ENCODE data around the gene SYT1.

The SYT1 gene

DNA sequence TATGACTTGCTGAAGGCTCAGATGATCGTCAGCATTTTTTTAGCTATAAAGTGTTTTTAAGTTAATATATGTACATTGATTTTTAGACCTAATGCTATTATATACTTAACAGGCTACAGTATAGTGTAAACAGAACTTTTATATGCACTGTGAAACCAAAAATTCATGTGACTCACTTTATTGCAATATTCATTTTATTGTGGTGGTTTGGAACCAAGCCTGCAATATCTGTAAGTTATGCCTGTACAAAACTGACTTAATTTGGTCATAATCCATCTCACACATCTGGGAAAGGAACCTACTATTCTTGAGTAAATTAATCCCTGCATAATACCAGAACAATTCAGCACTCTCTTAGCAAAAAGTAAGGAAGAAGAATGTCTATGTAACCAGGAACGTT, 390.7 kb downstream of the SYT1 start:
- TF ChIP-seq GATA3 (IDR thresholded peaks at IDR 0.05; ENCODE audit: low read depth, low read length) = no peak
- TF ChIP-seq GATA2 (IDR thresholded peaks at IDR 0.05; ENCODE audit: low read depth, low read length) = no peak

DNA sequence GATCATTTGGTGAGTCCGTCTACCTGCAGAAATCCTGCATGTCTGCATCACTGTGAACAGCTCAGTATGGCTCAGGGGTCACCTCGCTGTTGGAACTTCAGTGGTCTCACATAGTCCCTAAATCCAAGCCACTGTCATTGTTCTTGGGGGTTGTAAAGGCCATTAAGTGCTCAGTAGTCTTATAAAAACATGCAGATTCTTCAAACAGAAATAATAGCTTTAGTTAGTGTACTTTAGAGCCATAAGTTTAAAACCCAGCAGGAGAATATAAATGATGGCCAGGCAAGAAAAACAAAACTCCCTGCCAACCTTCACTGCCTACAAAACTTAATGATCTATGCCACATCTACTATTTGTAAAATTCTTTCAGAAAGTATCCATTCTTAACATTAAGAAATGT, 396.3 kb downstream of the SYT1 start:
- TF ChIP-seq GATA2 (IDR thresholded peaks at IDR 0.05; ENCODE audit: low read depth, low read length) = no peak
- no peak for TF ChIP-seq GATA3 (IDR thresholded peaks at IDR 0.05; ENCODE audit: low read depth, low read length)

DNA sequence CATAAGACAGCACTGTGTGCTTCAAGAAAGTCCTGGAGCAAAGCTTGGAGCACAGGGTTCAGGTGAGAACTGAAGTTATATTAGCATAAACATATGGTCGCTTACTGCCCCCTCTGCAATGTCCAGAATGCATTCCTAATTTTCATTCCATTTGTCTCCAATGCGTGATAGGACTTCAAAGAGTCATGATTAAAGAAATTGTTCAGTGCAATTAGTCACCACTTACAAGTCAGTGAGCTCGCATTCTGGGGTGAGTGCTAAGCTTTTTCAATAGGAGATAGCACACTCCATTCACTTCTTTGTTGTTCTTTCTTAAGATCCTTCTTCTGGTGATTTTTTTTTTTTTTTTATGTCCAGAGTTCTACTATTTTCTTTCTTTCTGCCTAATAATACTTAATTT, 398.4 kb downstream of the SYT1 start:
- TF ChIP-seq GATA3 (IDR thresholded peaks at IDR 0.05; ENCODE audit: low read depth, low read length) (no peak), GATA2 (IDR thresholded peaks at IDR 0.05; ENCODE audit: low read depth, low read length) (no peak)

DNA sequence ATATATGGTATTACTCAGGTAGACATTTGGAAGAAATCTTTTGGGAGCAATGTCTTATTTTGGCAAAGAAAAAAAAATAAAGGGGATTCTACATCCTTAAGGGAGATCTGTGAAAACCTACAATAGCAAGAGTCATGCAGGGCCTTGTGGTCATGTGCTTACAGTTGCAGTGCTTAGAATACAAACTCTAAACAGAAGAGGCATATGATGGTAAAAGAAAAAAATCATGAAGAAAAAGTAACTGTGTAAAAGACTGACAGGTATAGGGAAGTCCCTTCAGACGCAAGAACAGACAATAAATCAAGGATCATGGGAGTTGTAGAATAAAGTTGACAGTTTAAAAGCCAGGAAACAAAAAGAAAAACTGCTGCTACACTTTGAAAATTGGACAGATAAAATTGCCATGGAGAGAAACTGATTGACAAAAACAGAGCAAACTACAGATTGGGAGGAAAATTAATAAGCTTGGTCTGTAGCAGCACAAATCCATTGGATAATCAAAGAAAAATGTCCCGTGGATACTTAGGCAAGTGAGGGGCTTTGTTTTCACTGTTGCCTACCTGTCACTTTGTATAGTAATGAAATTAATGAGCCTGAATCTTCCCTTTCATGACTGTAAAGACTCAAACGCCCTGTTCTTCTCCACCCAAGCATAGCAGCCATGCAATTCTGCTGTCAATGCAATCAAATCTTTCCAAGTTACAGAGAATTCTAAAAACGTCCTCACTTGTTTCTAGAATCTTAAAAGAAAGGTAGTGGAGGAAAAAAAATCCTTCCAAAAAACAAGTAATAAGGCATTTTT, 402.0 kb downstream of the SYT1 start:
- TF ChIP-seq GATA3 (IDR thresholded peaks at IDR 0.05; ENCODE audit: low read depth, low read length) = no peak
- TF ChIP-seq GATA2 (IDR thresholded peaks at IDR 0.05; ENCODE audit: low read depth, low read length) = no peak

DNA sequence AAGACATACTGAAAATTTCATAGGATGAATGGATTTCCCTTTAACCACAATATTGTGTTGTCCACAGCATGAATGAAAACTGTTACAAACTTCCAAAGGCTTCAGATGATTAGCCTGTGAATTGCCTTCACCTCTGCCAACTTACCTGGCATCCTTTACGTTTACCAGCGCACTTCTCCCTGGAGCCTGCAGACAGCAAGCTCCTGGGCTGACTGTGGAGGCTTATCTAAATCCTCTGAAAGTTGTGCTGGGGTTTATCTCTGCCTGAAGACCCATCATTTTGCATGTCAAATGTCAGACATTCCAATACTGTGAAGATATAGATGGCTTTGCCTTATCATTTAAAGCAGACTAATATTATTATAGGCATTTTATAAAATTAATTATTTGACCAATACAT, 403.0 kb downstream of the SYT1 start:
- no peak for TF ChIP-seq GATA3 (IDR thresholded peaks at IDR 0.05; ENCODE audit: low read depth, low read length)
- TF ChIP-seq GATA2 (IDR thresholded peaks at IDR 0.05; ENCODE audit: low read depth, low read length) = no peak

DNA sequence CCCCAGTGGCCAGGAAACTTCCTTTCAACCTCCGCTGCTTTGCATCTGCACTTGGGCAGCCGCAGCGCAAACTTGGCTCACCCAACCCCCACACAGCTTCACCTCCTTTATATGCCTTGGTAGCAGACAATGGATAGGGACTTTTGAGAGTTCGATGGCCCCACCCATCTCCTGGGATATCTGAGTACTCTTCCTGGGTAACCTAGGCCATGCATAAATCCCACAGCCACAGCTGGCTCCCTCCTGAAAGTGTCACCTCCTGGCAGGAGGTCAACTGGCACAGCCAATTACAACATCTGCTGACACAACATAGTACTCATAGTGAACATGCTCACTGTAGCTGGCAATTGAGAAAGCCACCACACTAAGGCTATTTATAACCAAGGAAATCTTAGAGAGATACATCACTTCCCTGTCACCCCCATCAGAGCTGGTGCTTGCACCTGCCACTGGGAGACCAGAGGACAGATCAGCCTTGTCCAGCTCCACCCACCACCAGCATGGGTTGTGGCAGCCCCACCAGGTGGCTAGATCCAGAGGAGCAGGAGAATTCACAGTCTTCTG, 410.0 kb downstream of the SYT1 start:
- no peak for TF ChIP-seq GATA2 (IDR thresholded peaks at IDR 0.05; ENCODE audit: low read depth, low read length)
- no peak for TF ChIP-seq GATA3 (IDR thresholded peaks at IDR 0.05; ENCODE audit: low read depth, low read length)

DNA sequence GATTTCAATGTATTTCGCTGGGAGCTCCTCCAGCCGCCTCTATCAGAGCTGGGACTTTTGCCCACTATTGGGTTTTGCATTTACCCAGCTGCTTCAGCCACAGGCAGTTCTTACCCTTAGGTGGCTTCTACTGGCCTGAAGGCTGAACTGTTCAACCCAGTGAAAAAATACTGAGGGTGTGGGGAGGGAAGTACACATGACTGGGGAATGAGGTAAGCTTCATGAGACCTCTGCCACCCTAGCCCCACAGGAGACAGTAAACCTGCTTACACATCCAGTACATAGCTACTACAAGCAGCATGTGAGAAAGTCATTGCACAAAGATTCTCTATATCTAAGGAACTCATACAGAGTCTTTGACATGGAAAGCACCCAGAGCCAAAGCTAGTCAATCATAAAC, 411.1 kb downstream of the SYT1 start:
- TF ChIP-seq GATA2 (IDR thresholded peaks at IDR 0.05; ENCODE audit: low read depth, low read length) (no peak), GATA3 (IDR thresholded peaks at IDR 0.05; ENCODE audit: low read depth, low read length) (no peak)

DNA sequence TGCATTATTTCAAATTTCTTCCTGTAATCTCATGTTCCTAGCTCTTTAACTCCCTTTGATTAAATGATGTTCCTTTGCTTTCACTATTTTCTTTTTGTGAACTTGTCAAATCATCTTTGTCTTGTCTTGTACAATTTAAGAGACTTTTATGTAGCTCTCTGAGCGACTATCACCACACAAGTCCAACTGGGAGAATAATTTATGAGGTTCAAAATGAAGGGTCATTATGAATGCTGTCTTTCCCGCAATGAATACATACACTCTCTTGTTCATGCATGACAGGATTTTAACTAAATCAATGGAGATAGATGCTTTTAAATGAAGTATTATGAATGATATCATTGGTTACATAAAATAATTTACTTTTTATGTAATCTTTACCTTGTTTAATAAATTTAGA, 418.8 kb downstream of the SYT1 start:
- TF ChIP-seq GATA2 (IDR thresholded peaks at IDR 0.05; ENCODE audit: low read depth, low read length) (no peak), GATA3 (IDR thresholded peaks at IDR 0.05; ENCODE audit: low read depth, low read length) (no peak)

DNA sequence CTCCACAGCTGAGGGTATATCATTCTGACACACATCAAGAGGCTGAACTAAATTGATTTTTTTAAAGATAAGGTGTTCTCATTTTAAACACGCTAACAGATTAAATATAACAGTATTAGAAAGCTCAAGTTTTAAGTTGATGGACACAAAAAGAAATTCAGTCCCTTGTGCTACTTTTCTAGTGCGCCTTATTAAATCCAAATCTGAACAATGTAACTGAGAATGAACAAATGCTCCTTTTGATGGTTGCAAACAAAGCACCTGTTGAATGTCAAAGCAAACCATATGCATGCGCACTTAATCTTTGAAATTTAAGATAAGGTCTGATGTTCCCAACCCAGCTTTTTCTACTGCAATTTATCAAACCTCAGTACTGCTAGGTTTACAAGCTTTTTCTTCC, 424.3 kb downstream of the SYT1 start:
- TF ChIP-seq GATA3 (IDR thresholded peaks at IDR 0.05; ENCODE audit: low read depth, low read length) = no peak
- TF ChIP-seq GATA2 (IDR thresholded peaks at IDR 0.05; ENCODE audit: low read depth, low read length) = no peak

DNA sequence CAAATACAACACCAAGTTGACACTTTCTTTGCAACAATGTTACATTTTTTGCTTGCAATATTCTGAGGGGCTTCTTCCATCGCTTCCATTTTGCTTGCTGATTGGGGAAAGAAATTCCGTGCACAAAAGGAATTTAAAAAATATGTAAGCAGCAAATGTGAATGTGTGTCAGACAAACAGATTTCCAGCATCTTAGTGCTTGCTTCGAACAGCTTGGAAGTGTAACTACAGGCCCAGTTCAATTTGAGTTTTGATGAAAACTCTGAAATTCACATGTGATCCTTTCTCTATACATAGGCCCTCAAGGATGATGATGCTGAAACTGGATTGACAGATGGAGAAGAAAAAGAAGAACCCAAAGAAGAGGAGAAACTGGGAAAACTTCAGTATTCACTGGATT, 427.1 kb downstream of the SYT1 start:
- TF ChIP-seq GATA3 (IDR thresholded peaks at IDR 0.05; ENCODE audit: low read depth, low read length) = no peak
- TF ChIP-seq GATA2 (IDR thresholded peaks at IDR 0.05; ENCODE audit: low read depth, low read length) = no peak

DNA sequence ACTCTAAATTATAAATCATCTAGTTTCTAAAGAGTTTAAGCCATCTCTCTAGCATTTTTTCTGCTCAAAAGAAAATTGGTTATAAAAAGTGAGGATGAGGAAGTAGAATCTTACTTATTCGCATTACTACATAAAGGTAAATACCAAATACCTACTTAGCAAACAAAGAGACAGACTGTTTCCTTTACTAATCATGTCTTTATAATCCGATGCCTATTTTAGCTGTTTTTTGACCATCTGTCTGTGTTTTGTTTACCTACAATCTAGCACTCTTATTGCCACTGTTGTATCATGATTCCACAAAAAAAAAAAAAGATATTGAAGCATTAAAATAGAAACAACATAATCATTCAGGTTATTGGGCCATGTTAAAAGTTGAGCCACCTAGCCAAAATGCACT, 430.0 kb downstream of the SYT1 start:
- TF ChIP-seq GATA2 (IDR thresholded peaks at IDR 0.05; ENCODE audit: low read depth, low read length) (no peak), GATA3 (IDR thresholded peaks at IDR 0.05; ENCODE audit: low read depth, low read length) (no peak)

DNA sequence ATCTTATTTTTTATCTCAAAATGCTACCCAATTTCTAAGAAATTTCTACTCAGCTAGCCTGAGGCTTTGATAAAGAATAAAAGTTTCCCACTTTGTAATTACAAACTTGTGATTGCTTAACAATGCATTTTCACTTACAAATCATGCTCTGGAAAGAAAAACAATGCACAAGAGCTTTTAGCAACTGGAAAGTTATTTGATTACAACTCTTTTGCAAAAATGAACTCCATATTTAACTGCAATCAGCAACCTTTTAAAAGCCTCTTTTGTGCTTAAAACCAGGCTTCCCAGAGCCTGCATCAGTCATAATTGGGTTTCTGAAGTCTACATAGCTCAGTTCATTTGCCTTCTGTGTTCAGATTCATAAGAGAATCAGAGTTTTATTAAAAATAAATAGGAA, 431.0 kb downstream of the SYT1 start:
- TF ChIP-seq GATA2 (IDR thresholded peaks at IDR 0.05; ENCODE audit: low read depth, low read length) = no peak
- TF ChIP-seq GATA3 (IDR thresholded peaks at IDR 0.05; ENCODE audit: low read depth, low read length) = peak; percentile 32; the same call in 1 of the 2 replicates

DNA sequence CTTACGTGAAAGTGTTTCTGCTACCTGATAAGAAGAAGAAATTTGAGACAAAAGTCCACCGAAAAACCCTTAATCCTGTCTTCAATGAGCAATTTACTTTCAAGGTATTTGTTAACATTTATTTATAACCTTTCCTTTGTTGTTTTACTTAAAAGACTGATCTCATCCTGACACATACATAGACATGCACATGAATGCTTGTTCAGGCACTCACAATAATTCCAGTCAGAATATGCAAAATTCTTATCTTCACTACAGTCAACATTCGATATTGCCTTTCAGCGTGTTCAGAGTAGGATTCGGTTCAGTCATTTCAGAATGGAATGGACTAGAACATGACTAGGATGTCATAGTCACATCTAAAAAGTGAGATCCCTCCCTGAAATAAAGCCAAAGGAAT, 431.6 kb downstream of the SYT1 start:
- no peak for TF ChIP-seq GATA3 (IDR thresholded peaks at IDR 0.05; ENCODE audit: low read depth, low read length)
- TF ChIP-seq GATA2 (IDR thresholded peaks at IDR 0.05; ENCODE audit: low read depth, low read length) = no peak

DNA sequence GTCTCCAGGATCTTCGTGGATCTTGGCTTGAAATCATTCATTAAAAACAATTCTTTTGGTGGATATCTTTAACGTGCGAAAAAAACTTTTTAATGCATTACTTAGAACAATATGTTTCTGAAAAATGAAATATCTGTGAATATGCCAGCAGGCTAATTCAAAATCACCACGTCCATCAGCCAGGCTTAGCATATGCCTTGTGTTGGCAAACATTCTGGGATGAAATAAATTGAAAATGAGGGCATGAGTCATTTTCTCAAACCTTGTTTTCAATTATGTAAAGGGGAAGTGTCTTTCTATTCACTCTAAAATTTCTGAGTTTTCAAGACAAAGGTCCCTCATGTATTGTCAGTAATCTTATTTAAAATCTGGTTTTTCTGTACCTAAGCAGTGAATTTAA, 432.3 kb downstream of the SYT1 start:
- TF ChIP-seq GATA3 (IDR thresholded peaks at IDR 0.05; ENCODE audit: low read depth, low read length) = no peak
- no peak for TF ChIP-seq GATA2 (IDR thresholded peaks at IDR 0.05; ENCODE audit: low read depth, low read length)

DNA sequence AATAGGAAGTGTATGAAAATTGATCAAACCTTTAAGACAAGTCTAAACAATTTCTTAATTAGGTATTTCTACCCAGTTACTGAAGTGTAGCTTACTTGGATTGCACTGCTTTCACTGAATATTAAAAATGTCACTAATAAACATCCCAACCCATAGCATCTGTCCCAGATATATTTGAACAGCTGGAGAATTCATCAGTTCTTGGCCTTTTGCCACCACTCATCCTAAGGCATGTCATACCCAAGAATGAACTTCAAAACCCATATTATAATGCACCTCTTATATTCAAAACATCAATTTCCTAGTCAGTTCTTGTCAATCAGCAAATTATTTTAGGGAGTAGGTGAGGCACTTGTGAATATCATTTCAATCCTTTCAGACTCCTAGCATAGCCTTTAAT, 433.9 kb downstream of the SYT1 start:
- TF ChIP-seq GATA3 (IDR thresholded peaks at IDR 0.05; ENCODE audit: low read depth, low read length) (no peak), GATA2 (IDR thresholded peaks at IDR 0.05; ENCODE audit: low read depth, low read length) (no peak)
